ENCODE data around the gene NKG7.

DNA sequence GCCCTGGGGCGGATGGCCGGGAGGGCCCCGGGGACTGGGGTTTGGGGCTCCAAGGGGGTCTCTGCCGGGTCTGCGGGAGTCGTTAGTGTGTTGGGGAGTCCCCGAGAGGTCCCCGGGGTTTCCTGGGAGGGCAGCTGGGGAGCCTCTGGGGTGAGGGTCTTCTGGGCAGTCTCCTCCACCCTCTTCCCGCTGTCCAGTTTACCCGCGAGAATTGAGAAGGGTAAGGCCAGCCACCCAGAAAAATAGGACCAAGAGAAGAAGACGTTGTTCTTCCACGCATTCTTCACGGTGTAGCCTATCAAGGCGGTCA is 5.2 kb downstream of the NKG7 start:
- TF ChIP-seq, protein P1, sequence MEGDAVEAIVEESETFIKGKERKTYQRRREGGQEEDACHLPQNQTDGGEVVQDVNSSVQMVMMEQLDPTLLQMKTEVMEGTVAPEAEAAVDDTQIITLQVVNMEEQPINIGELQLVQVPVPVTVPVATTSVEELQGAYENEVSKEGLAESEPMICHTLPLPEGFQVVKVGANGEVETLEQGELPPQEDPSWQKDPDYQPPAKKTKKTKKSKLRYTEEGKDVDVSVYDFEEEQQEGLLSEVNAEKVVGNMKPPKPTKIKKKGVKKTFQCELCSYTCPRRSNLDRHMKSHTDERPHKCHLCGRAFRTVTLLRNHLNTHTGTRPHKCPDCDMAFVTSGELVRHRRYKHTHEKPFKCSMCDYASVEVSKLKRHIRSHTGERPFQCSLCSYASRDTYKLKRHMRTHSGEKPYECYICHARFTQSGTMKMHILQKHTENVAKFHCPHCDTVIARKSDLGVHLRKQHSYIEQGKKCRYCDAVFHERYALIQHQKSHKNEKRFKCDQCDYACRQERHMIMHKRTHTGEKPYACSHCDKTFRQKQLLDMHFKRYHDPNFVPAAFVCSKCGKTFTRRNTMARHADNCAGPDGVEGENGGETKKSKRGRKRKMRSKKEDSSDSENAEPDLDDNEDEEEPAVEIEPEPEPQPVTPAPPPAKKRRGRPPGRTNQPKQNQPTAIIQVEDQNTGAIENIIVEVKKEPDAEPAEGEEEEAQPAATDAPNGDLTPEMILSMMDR (IDR thresholded peaks at IDR 0.05) = no peak
- TF ChIP-seq POLR2A (IDR thresholded peaks at IDR 0.05) = peak; percentile 66 to 97

Measured in adrenal gland (tissue), 5 donors.